Activated CD4-positive, alpha-beta T cell treated with anti-CD3 and anti-CD28 coated beads, Interleukin-10, Interleukin-2, amounts not matched to agents 100 ng/mL and 50 ng/mL, durations not matched to agents 16 hours and 8 hours (primary cell): Measurements from ENCODE around the gene SYNE1.
"Not testable (repeated sequence)": the region's sequence is repeated elsewhere in the genome, so short reads cannot be mapped to it uniquely, and the experiment has no call there.

Source experiments
- DNase-seq: peaks from one replicate; pipeline ENCODE4 v3.0.0-alpha.2; 2020

The SYNE1 gene

DNA sequence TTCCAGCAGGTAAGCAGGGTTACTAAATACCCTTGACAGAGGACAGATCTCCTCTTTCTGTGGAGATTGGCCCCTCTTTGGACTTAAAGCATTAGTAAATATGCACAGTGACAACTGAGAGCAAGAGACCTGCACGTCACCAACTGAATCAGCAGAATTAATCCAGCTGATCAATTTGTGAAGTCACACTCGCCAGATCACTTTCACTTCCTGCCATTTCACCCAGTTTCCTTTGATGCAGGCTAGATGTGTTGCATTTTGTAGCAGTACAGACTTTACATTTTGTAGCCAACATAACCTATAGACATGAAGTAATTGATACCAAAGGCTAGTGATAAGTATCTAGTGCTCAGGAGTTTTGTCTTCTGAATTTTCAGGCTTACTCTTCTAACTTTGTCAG is 11.9 kb downstream of the SYNE1 start:
- DNase-seq, result peak; percentile 55

DNA sequence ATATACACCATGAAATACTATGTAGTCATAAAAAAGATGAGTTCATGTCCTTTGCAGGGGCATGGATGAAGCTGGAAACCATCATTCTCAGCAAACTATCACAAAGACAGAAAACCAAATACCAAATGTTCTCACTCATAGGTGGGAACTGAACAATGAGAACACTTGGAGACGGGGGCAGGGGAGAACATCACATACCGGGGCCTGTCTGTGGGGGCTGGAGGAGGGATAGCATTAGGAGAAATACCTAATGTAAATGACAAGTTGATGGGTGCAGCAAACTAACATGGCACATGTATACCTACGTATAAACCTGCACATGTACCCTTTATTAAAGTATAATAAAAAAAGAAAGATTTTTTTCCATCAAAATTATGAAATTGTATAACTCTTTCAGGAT is 22.4 kb downstream of the SYNE1 start:
- not testable (repeated sequence) for DNase-seq

DNA sequence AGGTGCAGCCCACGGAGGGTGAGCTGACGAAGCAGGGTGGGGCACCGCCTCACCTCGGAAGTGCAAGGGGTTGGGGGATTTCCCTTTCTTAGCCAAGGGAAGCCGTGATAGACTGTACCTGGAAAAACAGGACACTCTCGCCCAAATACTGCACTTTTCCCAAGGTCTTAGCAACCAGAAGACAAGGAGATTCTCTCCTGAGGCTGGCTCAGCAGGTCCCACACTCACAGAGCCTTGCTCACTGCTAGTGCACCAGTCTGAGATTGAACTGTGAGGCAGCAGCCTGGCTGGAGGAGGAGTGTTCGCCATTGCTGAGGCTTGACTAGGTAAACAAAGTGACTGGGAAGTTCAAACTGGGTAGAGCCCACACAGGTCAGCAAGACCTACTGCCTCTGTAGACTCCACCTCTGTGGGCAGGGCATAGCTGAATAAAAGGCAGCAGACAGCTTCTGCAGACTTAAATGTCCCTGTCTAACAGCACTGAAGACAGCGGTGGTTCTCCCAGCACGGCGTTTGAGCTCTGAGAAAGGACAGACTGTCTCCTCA is 28.0 kb downstream of the SYNE1 start:
- DNase-seq, result no peak

- no peak for DNase-seq
These were observed 31.2 kb downstream of the SYNE1 start for GRCh38 chr6:152605941-152606340.

DNA sequence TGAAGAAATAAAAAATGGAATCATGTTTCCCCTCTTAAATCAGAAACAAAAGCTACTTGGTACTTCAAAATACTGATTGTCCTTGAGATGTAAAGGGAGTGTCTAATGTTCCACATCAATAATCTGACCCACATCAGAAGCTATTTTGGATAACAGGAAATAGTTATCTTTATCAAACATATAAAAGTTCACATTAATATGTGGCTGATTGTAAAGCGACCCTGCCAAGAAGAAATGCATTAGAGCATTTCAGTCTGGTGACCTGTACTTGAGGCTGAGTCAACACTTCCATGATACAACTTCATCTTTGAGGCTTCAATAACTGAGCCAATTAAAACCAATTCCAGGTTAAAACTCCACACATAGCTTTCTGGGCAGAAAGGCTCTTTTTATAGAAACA is 31.8 kb downstream of the SYNE1 start:
- no peak for DNase-seq

DNA sequence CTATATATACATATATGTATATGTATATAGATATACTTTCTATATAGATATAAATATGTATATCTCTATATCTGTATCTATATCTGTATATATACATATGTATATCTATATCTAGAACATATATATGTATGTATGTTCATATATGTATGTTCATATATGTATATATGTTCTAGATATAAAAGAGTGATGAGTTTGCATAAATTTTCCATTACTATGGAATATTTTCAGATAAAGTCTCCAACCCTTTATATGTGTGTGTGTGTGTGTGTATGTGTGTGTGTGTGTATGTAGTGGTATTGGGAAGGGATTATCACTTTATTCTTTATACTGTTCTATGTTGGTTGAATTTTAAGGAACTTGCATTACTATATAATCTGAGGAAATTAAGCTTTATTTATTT is 33.3 kb downstream of the SYNE1 start:
- no peak for DNase-seq

GRCh38 chr6:152600022-152600421 is 37.1 kb downstream of the SYNE1 start:
- DNase-seq, result no peak

GRCh38 chr6:152598901-152599537 is 38.1 kb downstream of the SYNE1 start:
- DNase-seq, result no peak

- DNase-seq, result peak; percentile 2
These were observed 38.7 kb downstream of the SYNE1 start for GRCh38 chr6:152598421-152598820.

- DNase-seq, result no peak
These were observed 40.4 kb downstream of the SYNE1 start for GRCh38 chr6:152596726-152597125.

- DNase-seq, result no peak
These were observed 41.7 kb downstream of the SYNE1 start for GRCh38 chr6:152595499-152595898.

- DNase-seq, result no peak
These were observed 42.5 kb downstream of the SYNE1 start for GRCh38 chr6:152594701-152595100.

DNA sequence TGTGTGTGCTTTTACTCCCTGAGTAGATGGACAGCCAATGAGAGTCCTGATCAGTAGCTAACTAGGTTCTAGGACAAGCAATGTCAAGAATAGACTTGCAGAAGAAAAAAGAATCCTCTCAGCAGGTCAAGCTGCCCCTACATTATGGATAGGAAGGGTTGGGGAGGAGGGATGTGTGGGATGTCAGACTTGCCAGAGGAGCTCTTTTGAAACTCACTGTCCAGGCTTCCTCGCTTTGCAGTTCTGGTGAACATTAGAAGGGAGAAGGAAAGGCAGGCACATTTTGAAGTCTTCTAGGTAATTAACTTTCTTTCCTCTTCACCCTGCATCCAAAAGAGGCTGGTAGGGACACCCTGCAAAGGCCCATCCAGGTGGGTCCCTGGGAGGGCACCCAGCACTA is 48.7 kb downstream of the SYNE1 start:
- no peak for DNase-seq

- no peak for DNase-seq
These were observed 49.7 kb downstream of the SYNE1 start for GRCh38 chr6:152587473-152587872.

DNA sequence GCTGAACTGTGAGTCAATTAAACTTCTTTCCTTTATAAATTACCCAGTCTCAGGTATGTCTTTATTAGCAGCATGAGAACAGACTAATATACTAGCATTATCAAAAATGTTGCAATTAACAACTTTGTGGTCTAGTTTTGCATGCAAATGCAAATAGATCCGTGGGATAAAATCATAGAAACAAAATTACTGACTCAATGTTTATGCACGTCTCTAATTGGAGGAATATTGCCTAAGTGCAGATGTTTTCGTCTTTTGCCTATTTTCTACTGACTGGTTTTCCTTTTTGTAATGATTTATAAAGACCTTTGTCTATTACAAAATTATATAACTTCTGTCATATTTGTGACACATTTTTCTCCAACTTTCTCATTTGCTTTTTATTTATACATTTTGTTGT is 51.9 kb downstream of the SYNE1 start:
- DNase-seq, result no peak

- DNase-seq, result no peak
These were observed 53.3 kb downstream of the SYNE1 start for GRCh38 chr6:152583888-152584287.

GRCh38 chr6:152576525-152576924 is 60.6 kb downstream of the SYNE1 start:
- DNase-seq, result no peak

GRCh38 chr6:152575621-152576150 is 61.5 kb downstream of the SYNE1 start:
- DNase-seq, result no peak

DNA sequence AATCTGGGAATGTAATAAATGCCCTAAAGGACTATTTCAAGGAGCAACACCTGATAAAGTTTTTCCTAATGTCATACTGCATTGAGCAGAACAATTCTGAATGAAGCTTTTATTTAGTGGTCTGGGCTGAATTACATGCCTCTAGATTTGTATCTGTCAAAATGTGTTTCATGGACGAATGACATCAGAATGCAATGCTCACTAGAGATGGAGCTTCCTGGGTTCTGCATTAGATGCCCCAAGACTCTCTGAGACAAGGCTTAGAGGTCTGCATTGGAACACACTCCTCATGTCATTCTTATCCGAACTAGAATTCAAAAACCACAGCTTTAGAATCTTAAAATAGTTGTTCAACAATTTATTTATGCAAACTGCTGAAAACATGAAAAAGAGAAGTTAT is 62.0 kb downstream of the SYNE1 start:
- DNase-seq, result no peak

- no peak for DNase-seq
These were observed 63.4 kb downstream of the SYNE1 start for GRCh38 chr6:152573762-152574161.

DNA sequence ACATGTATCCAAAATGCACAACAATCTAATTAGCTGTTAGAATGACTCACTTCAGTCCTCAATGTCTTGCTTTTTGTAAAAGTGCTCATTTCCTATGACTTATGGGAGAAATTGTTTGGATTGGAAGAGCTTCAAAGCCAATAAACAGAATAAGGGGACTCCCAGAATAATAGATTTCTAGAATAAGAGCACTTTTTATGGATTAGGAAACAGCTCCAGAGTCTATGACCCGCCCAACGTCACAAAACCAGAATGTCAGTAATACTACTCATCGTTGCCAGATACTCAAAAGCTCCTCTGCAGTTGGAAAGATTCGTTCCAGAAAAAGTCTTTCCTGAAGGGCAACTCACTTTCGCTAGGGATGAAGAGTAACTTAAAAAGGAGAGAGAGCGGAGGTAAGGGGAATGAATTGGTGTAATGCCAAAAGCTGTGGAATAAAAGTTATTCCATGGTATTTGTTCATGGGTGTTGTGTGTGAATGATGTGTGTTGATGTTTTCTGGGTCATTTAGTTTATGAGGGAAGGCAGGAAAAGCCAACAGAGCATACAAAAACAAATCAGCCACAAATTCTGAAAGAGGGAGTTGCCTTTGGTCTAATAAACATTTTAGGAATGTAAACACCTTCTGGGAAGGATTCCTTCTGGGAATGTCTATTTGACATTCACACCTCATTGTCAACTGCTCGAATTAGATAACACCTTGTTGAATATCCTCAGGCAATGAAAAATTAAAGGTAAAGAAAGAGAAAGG is 64.6 kb downstream of the SYNE1 start:
- no peak for DNase-seq

DNA sequence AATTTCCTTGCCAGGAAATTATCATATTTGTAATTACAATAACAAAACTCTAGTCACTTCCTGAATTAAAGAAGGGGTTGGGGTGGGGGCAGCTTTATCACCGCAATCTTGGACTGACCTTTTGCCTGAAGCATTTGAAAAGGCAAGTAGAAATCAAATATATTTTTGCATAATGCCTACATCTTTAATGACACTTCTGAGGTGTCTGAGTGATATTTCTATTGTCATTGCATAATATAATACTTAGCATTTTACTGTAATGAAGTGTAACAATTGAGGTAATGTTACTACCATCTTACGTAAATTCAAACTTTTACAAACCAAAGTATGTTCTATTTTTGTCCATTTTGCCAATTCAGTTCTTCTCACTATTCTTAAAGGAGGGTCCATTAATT is 65.2 kb downstream of the SYNE1 start:
- no peak for DNase-seq

- DNase-seq, result no peak
These were observed 66.1 kb downstream of the SYNE1 start for GRCh38 chr6:152571089-152571488.
